Type B pancreatic cell (in vitro differentiated cells): ENCODE measurements around the gene PLXNA2. TPM values are rescaled to one million over a fixed set of nuclear protein-coding genes. Genes with fewer than 3 reads are reported as not detected.

Experiments
- DNase-seq: peaks from one replicate; pipeline ENCODE4 v3.0.0; 2021; ENCODE audit warnings: mixed read lengths; ENCODE audit not compliant: unreplicated experiment; ENCODE audit errors: extremely low spot score
- H3K27ac Mint-ChIP-seq: 2 replicates; pipeline ENCODE4 v1.8.0; 2021; ENCODE audit warnings: mild to moderate bottlenecking, mixed read lengths
- H3K27me3 Mint-ChIP-seq: 2 replicates; pipeline ENCODE4 v1.8.0; 2021; ENCODE audit warnings: mixed read lengths
- H3K36me3 Mint-ChIP-seq: 2 replicates; pipeline ENCODE4 v1.8.0; 2021; ENCODE audit warnings: mixed read lengths
- H3K4me1 Mint-ChIP-seq: one replicate; pipeline ENCODE4 v1.8.0; 2021; ENCODE audit warnings: mixed read lengths; ENCODE audit not compliant: unreplicated experiment
- H3K4me3 Mint-ChIP-seq: 2 replicates; pipeline ENCODE4 v1.8.0; 2021; ENCODE audit warnings: mild to moderate bottlenecking, mixed read lengths
- H3K9me3 Mint-ChIP-seq: 2 replicates; pipeline ENCODE4 v1.8.0; 2021; ENCODE audit warnings: mixed read lengths
- CTCF ChIP-seq: fragments of 200-600 bp; sonication (generic); conservative IDR thresholded peaks from 2 replicates; pipeline ENCODE4 v1.5.0; 2021; ENCODE audit warnings: antibody characterized with exemption, mild to moderate bottlenecking
- total RNA-seq: library from RNA; stranded (reverse); gene quantifications from 2 replicates; pipeline ENCODE4 v1.2.1, GENCODE V29; 2021; ENCODE audit warnings: low replicate concordance

PLXNA2 gene
- total RNA-seq, 1 donor from 2014 or later = 80.1 TPM

DNA sequence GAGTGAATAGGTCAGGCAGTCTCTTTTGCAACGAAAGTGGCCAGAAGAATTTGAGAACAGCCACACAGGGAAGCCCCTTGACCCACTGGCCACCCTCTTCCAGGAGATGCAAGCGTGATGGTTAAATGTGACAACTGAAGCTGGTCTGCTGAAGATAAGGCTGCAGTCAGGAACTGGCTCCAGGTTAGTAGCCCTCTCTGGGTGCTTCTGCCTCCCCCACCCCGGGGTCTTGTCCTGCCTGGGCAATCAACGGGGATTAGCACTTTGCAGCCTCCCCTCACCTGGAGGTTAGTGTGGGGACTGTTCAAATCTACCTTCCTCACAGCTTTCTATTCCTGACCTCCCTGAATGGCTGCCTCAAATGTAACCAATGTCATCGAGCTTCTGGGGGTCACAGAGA is 125.9 kb downstream of the PLXNA2 start:
- DNase-seq = no peak

GRCh38 chr1:208117826-208118225 is 126.4 kb downstream of the PLXNA2 start:
- DNase-seq = no peak
- Mint-ChIP-seq H3K27me3 (no peaks in the 10 kb centered on the region), H3K4me1 (peaks cover 29% of the 10 kb centered on the region), H3K27ac (peak overlapping the region; percentile 32), H3K36me3 (peaks cover 16% of the 10 kb centered on the region), H3K9me3 (no peaks in the 10 kb centered on the region), H3K4me3 (no peak overlapping the region)
- TF ChIP-seq CTCF = no peak

More for the DNA sequence above, 125.9 kb downstream of the PLXNA2 start:
- no peak overlapping the region for H3K4me3 Mint-ChIP-seq
- peaks cover 16% of the 10 kb centered on the region for H3K36me3 Mint-ChIP-seq
- no peaks in the 10 kb centered on the region for H3K9me3 Mint-ChIP-seq
- H3K27ac Mint-ChIP-seq = peak overlapping the region; percentile 32
- H3K4me1 Mint-ChIP-seq = peaks cover 26% of the 10 kb centered on the region
- no peak for TF ChIP-seq CTCF
- H3K27me3 Mint-ChIP-seq = no peaks in the 10 kb centered on the region

- no peak overlapping the region for H3K4me3 Mint-ChIP-seq
- no peaks in the 10 kb centered on the region for H3K9me3 Mint-ChIP-seq
- H3K27me3 Mint-ChIP-seq = no peaks in the 10 kb centered on the region
- no peak for DNase-seq
- H3K36me3 Mint-ChIP-seq = peaks cover 16% of the 10 kb centered on the region
- H3K4me1 Mint-ChIP-seq = peaks cover 33% of the 10 kb centered on the region
- TF ChIP-seq CTCF = no peak
- peak overlapping the region; percentile 71 for H3K27ac Mint-ChIP-seq
These were observed 126.8 kb downstream of the PLXNA2 start for GRCh38 chr1:208117409-208117808.

DNA sequence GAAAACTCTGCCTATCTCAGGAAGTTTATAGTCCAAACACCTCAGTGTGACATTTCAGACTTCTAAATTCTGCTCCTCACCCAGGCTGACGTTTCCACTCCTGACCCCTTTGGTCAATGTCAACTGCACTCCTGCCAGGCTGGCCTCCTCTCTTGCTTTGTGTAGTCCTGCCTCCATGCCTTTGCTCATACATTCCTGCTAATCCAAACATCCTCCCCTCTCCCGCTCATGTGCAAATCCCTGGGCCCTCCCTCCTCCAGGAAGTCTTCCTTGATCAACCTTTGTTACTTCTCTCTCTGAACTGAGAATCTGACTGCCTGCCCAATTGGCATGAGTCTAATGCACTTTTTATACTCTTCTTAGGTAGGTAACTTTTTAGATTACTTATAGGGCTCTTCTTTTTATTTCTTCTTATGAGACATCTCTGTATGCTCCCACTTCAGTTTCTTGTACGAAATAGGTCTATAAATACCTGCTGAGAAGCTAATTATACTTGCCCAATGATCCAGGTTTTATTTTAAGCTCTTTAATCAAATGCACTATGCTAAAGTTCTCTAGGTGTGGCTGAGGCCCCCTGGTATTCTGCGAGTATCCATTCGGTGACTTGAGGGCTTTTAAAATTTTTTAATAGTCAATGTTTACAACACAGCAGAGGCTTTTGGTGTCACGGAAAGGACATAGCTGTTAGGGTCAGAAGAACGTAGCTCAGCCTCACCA is 128.1 kb downstream of the PLXNA2 start:
- peak overlapping the region; percentile 1 for H3K27ac Mint-ChIP-seq
- no peak for DNase-seq

GRCh38 chr1:208113011-208113410 is 131.2 kb downstream of the PLXNA2 start:
- DNase-seq = no peak
- H3K27ac Mint-ChIP-seq = no peak overlapping the region
- peaks cover 22% of the 10 kb centered on the region for H3K36me3 Mint-ChIP-seq
- H3K27me3 Mint-ChIP-seq = no peaks in the 10 kb centered on the region
- TF ChIP-seq CTCF = no peak
- H3K9me3 Mint-ChIP-seq = no peaks in the 10 kb centered on the region
- peaks cover 47% of the 10 kb centered on the region for H3K4me1 Mint-ChIP-seq
- no peak overlapping the region for H3K4me3 Mint-ChIP-seq

More for the DNA sequence above, 128.1 kb downstream of the PLXNA2 start:
- no peaks in the 10 kb centered on the region for H3K9me3 Mint-ChIP-seq
- peaks cover 46% of the 10 kb centered on the region for H3K4me1 Mint-ChIP-seq
- peaks cover 16% of the 10 kb centered on the region for H3K36me3 Mint-ChIP-seq
- H3K4me3 Mint-ChIP-seq = no peak overlapping the region
- TF ChIP-seq CTCF = no peak
- no peaks in the 10 kb centered on the region for H3K27me3 Mint-ChIP-seq
